ENCODE results near the gene MAGI2. TPM values are rescaled to one million over a fixed set of nuclear protein-coding genes. Genes with fewer than 3 reads are reported as not detected.

Gene MAGI2
- total RNA-seq, 4 donors from 2014 or later: 0.98 to 4.8 (median 2.5) TPM

- 0% methylated on average over 1 of the region's 1 CpG for WGBS
Observed at GRCh38 chr7:79434867-79435266, 18.6 kb downstream of the MAGI2 start.

GRCh38 chr7:79434098-79434497, 19.4 kb downstream of the MAGI2 start:
- Histone ChIP-seq H3K27ac (no peak overlapping the region), H3K36me3 (no peaks in the 10 kb centered on the region), H3K9me3 (no peaks in the 10 kb centered on the region), H3K27me3 (no peaks in the 10 kb centered on the region), H3K4me1 (no peaks in the 10 kb centered on the region), H3K4me3 (no peak overlapping the region)
- TF ChIP-seq EP300 (IDR thresholded peaks at IDR 0.05) (no peak), POLR2AphosphoS5 (IDR thresholded peaks at IDR 0.05) (no peak), POLR2A (IDR thresholded peaks at IDR 0.05) (no peak)
- TF ChIP-seq, protein P1, sequence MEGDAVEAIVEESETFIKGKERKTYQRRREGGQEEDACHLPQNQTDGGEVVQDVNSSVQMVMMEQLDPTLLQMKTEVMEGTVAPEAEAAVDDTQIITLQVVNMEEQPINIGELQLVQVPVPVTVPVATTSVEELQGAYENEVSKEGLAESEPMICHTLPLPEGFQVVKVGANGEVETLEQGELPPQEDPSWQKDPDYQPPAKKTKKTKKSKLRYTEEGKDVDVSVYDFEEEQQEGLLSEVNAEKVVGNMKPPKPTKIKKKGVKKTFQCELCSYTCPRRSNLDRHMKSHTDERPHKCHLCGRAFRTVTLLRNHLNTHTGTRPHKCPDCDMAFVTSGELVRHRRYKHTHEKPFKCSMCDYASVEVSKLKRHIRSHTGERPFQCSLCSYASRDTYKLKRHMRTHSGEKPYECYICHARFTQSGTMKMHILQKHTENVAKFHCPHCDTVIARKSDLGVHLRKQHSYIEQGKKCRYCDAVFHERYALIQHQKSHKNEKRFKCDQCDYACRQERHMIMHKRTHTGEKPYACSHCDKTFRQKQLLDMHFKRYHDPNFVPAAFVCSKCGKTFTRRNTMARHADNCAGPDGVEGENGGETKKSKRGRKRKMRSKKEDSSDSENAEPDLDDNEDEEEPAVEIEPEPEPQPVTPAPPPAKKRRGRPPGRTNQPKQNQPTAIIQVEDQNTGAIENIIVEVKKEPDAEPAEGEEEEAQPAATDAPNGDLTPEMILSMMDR (IDR thresholded peaks at IDR 0.05): no peak
- 100% methylated on average over 1 of the region's 1 CpG for WGBS
- DNase-seq (ENCODE audit: low spot score in 2 of 2): no peak

More at GRCh38 chr7:79434867-79435266, 18.6 kb downstream of the MAGI2 start:
- H3K27ac ChIP-seq: no peak overlapping the region
- no peaks in the 10 kb centered on the region for H3K36me3 ChIP-seq
- H3K4me1 ChIP-seq: no peaks in the 10 kb centered on the region
- TF ChIP-seq POLR2AphosphoS5 (IDR thresholded peaks at IDR 0.05) (no peak), POLR2A (IDR thresholded peaks at IDR 0.05) (no peak), EP300 (IDR thresholded peaks at IDR 0.05) (no peak)
- TF ChIP-seq, protein P1 (IDR thresholded peaks at IDR 0.05): no peak
- no peaks in the 10 kb centered on the region for H3K9me3 ChIP-seq
- H3K4me3 ChIP-seq: no peak overlapping the region
- no peaks in the 10 kb centered on the region for H3K27me3 ChIP-seq
- DNase-seq (ENCODE audit: low spot score in 2 of 2): no peak

- Histone ChIP-seq H3K4me3 (no peak overlapping the region), H3K27ac (no peak overlapping the region), H3K9me3 (no peaks in the 10 kb centered on the region), H3K27me3 (no peaks in the 10 kb centered on the region), H3K36me3 (no peaks in the 10 kb centered on the region), H3K4me1 (no peaks in the 10 kb centered on the region)
- WGBS: 85% methylated on average over 2 of the region's 2 CpGs
- DNase-seq (ENCODE audit: low spot score in 2 of 2): no peak
- TF ChIP-seq POLR2A (IDR thresholded peaks at IDR 0.05) (no peak), POLR2AphosphoS5 (IDR thresholded peaks at IDR 0.05) (no peak), EP300 (IDR thresholded peaks at IDR 0.05) (no peak)
- TF ChIP-seq, protein P1 (IDR thresholded peaks at IDR 0.05): no peak
Observed at GRCh38 chr7:79430391-79430790, 23.1 kb downstream of the MAGI2 start.

- WGBS: 82% methylated on average over 7 of the region's 7 CpGs
- H3K27me3 ChIP-seq: no peaks in the 10 kb centered on the region
- TF ChIP-seq, protein P1 (IDR thresholded peaks at IDR 0.05): no peak
- no peak for TF ChIP-seq EP300 (IDR thresholded peaks at IDR 0.05)
Observed at GRCh38 chr7:79425665-79426064, 27.8 kb downstream of the MAGI2 start.

GRCh38 chr7:79421751-79422150, 31.7 kb downstream of the MAGI2 start:
- WGBS: 90% methylated on average over 3 of the region's 3 CpGs

More at GRCh38 chr7:79425665-79426064, 27.8 kb downstream of the MAGI2 start:
- no peaks in the 10 kb centered on the region for H3K36me3 ChIP-seq
- no peak overlapping the region for H3K27ac ChIP-seq
- DNase-seq (ENCODE audit: low spot score in 2 of 2): no peak
- no peaks in the 10 kb centered on the region for H3K4me1 ChIP-seq
- H3K9me3 ChIP-seq: no peaks in the 10 kb centered on the region
- no peak overlapping the region for H3K4me3 ChIP-seq

More at GRCh38 chr7:79421751-79422150, 31.7 kb downstream of the MAGI2 start:
- H3K9me3 ChIP-seq: no peaks in the 10 kb centered on the region
- no peak for DNase-seq (ENCODE audit: low spot score in 2 of 2)
- H3K27me3 ChIP-seq: no peaks in the 10 kb centered on the region
- H3K36me3 ChIP-seq: no peaks in the 10 kb centered on the region
- TF ChIP-seq, protein P1 (IDR thresholded peaks at IDR 0.05): no peak
- no peak for TF ChIP-seq POLR2A (IDR thresholded peaks at IDR 0.05)
- TF ChIP-seq POLR2AphosphoS5 (IDR thresholded peaks at IDR 0.05): no peak
- no peak for TF ChIP-seq EP300 (IDR thresholded peaks at IDR 0.05)
- peaks cover 7% of the 10 kb centered on the region for H3K4me1 ChIP-seq
- H3K27ac ChIP-seq: no peak overlapping the region
- H3K4me3 ChIP-seq: no peak overlapping the region

All from suprapubic skin (tissue), 4 donors.